DOHH2 (cell line): Measurements from ENCODE around the gene GALNT13.

Experiments
- H3F3A ChIP-seq: fragments of 200-600 bp; sonication (generic), shearing (Covaris generic); 2 replicates; pipeline ENCODE4 v1.6.0; 2016; ENCODE audit warnings: antibody characterized with exemption, mild to moderate bottlenecking; ENCODE audit not compliant: control insufficient read depth, insufficient read depth
- H3K27ac ChIP-seq: fragments of 200-600 bp; sonication (generic); 2 replicates; pipeline ENCODE4 v1.5.1; 2014; ENCODE audit warnings: low read depth, mild to moderate bottlenecking, low read length, moderate library complexity
- H3K27me3 ChIP-seq: fragments of 200-600 bp; sonication (generic); 2 replicates; pipeline ENCODE4 v1.6.1; 2014; ENCODE audit warnings: mild to moderate bottlenecking, low read length, mixed read lengths; ENCODE audit not compliant: control insufficient read depth
- H3K36me3 ChIP-seq: fragments of 200-600 bp; sonication (generic); 2 replicates; pipeline ENCODE4 v1.6.1; 2014; ENCODE audit warnings: mild to moderate bottlenecking, low read length, moderate library complexity, mixed read lengths; ENCODE audit not compliant: control insufficient read depth
- H3K4me1 ChIP-seq: fragments of 200-600 bp; sonication (generic); 2 replicates; pipeline ENCODE4 v1.6.1; 2014; ENCODE audit warnings: mild to moderate bottlenecking, low read length, mixed read lengths; ENCODE audit not compliant: control insufficient read depth
- H3K4me2 ChIP-seq: fragments of 200-600 bp; sonication (generic); 2 replicates; pipeline ENCODE4 v1.6.0; 2014; ENCODE audit warnings: mild to moderate bottlenecking, low read length, moderate library complexity
- H3K4me3 ChIP-seq: fragments of 200-600 bp; sonication (generic); 2 replicates; pipeline ENCODE4 v1.5.1; 2014; ENCODE audit warnings: mild to moderate bottlenecking, low read length, mixed read lengths
- H3K79me2 ChIP-seq: fragments of 200-600 bp; sonication (generic); 2 replicates; pipeline ENCODE4 v1.6.1; 2014; ENCODE audit warnings: mild to moderate bottlenecking, low read length, mixed read lengths; ENCODE audit not compliant: control insufficient read depth
- H3K9me2 ChIP-seq: fragments of 200-600 bp; sonication (generic); replicated peaks from 2 replicates; pipeline ENCODE4 v1.6.1; 2014; ENCODE audit warnings: mild to moderate bottlenecking, low read length, mixed read lengths; ENCODE audit not compliant: control insufficient read depth
- H3K9me3 ChIP-seq: fragments of 200-600 bp; sonication (generic); 2 replicates; pipeline ENCODE4 v1.6.1; 2014; ENCODE audit warnings: antibody characterized with exemption, low read length, mixed read lengths; ENCODE audit not compliant: control insufficient read depth, insufficient read depth
- H4K20me1 ChIP-seq: fragments of 200-600 bp; sonication (generic); 2 replicates; pipeline ENCODE4 v1.6.0; 2014; ENCODE audit warnings: low read depth, mild to moderate bottlenecking, antibody characterized with exemption, low read length, moderate library complexity; ENCODE audit not compliant: control insufficient read depth, insufficient read depth
- CTCF ChIP-seq: fragments of 200-600 bp; sonication (generic); IDR thresholded peaks from one replicate; pipeline ENCODE4 v1.5.1; 2014; ENCODE audit warnings: antibody characterized with exemption, mild to moderate bottlenecking, low read depth, low read length; ENCODE audit not compliant: poor library complexity, severe bottlenecking
- EZH2phosphoT487 ChIP-seq: fragments of 200-600 bp; sonication (generic); IDR thresholded peaks from 2 replicates; pipeline ENCODE4 v1.6.1; 2017; ENCODE audit warnings: borderline replicate concordance, mild to moderate bottlenecking, antibody characterized with exemption, low read length, moderate library complexity, mixed read lengths

GALNT13 gene

GRCh38 chr2:153967248-153967973 lies 95.7 kb downstream of the GALNT13 start:
- H3K9me3 ChIP-seq, result no peaks in the 10 kb centered on the region
- no peak overlapping the region for H3K4me2 ChIP-seq
- H3K9me2 ChIP-seq, result no peaks in the 10 kb centered on the region
- no peaks in the 10 kb centered on the region for H3K36me3 ChIP-seq
- H3K27me3 ChIP-seq, result no peaks in the 10 kb centered on the region
- H3K27ac ChIP-seq, result no peak overlapping the region
- no peaks in the 10 kb centered on the region for H4K20me1 ChIP-seq
- no peaks in the 10 kb centered on the region for H3K79me2 ChIP-seq
- no peaks in the 10 kb centered on the region for H3K4me1 ChIP-seq
- H3F3A ChIP-seq, result no peaks in the 10 kb centered on the region
- H3K4me3 ChIP-seq, result no peak overlapping the region
- TF ChIP-seq CTCF (no peak), EZH2phosphoT487 (no peak)

DNA sequence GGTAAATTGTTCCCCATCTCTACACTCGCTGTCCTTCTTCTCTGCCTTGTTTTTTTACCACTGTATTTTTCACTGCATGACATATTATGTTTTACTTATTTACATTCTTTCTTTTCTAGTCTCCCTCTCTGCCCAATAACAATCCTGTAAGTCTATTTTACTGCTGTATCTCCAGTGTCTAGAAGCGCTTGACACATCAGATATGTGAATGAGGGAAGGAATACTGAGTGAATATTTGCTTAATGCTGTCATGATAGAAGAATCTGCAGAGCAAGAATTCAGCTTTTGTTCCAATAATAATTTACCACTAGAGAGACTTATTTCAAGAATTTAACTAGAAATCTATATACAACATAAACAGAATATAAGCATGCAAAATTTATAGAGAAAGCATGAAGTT lies 99.5 kb downstream of the GALNT13 start:
- Histone ChIP-seq H3K9me2 (no peaks in the 10 kb centered on the region), H3F3A (no peaks in the 10 kb centered on the region), H4K20me1 (no peaks in the 10 kb centered on the region), H3K36me3 (no peaks in the 10 kb centered on the region), H3K27ac (no peak overlapping the region), H3K27me3 (no peaks in the 10 kb centered on the region), H3K79me2 (no peaks in the 10 kb centered on the region), H3K9me3 (no peaks in the 10 kb centered on the region), H3K4me1 (no peaks in the 10 kb centered on the region), H3K4me3 (no peak overlapping the region), H3K4me2 (no peak overlapping the region)
- TF ChIP-seq CTCF (no peak), EZH2phosphoT487 (no peak)

- Histone ChIP-seq H3K36me3 (no peaks in the 10 kb centered on the region), H3K4me1 (no peaks in the 10 kb centered on the region), H3K27ac (no peak overlapping the region), H4K20me1 (no peaks in the 10 kb centered on the region), H3K79me2 (no peaks in the 10 kb centered on the region), H3K4me3 (no peak overlapping the region), H3K9me3 (no peaks in the 10 kb centered on the region), H3F3A (no peaks in the 10 kb centered on the region), H3K27me3 (no peaks in the 10 kb centered on the region), H3K9me2 (no peaks in the 10 kb centered on the region), H3K4me2 (no peak overlapping the region)
- no peak for TF ChIP-seq CTCF
- no peak for TF ChIP-seq EZH2phosphoT487
Measured at GRCh38 chr2:153971855-153972254, 100.1 kb downstream of the GALNT13 start.
